ENCODE results near the gene SLC1A2. TPM values are rescaled to one million over a fixed set of nuclear protein-coding genes. Genes with fewer than 3 reads are reported as not detected.

The SLC1A2 gene
- total RNA-seq, 3 donors from 2014 or later = 0.32 to 23.7 (median 10.5) TPM

DNA sequence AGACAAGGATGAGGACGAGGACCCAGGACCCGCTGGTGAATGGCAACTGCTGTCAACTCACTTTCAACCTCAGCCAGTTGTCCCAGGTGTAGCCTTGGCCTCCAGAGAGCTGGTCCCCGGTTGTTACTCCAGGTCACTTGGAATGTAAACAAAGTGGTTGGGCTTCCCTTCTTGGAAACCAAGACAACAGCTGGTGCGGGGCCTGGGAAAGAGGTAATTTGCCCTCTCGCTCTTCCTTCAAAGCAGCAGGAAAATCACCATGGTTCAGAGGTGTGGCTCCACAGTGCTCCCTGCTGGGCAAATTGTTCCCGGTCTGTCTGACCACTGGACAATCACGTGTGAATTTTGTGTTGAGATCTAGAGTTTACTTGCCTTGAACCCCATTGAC lies 15.0 kb downstream of the SLC1A2 start:
- no peaks in the 10 kb centered on the region for H3K4me1 ChIP-seq
- no peaks in the 10 kb centered on the region for H3K36me3 ChIP-seq
- no peak for TF ChIP-seq POLR2A (IDR thresholded peaks at IDR 0.05)
- no peak for TF ChIP-seq POLR2AphosphoS5 (IDR thresholded peaks at IDR 0.05)
- TF ChIP-seq, protein P1, sequence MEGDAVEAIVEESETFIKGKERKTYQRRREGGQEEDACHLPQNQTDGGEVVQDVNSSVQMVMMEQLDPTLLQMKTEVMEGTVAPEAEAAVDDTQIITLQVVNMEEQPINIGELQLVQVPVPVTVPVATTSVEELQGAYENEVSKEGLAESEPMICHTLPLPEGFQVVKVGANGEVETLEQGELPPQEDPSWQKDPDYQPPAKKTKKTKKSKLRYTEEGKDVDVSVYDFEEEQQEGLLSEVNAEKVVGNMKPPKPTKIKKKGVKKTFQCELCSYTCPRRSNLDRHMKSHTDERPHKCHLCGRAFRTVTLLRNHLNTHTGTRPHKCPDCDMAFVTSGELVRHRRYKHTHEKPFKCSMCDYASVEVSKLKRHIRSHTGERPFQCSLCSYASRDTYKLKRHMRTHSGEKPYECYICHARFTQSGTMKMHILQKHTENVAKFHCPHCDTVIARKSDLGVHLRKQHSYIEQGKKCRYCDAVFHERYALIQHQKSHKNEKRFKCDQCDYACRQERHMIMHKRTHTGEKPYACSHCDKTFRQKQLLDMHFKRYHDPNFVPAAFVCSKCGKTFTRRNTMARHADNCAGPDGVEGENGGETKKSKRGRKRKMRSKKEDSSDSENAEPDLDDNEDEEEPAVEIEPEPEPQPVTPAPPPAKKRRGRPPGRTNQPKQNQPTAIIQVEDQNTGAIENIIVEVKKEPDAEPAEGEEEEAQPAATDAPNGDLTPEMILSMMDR (IDR thresholded peaks at IDR 0.05) = no peak
- intact Hi-C loops (cut with DNase I; ENCODE audit: low total_unique reads) = no loop called here
- H3K27ac ChIP-seq = no peak overlapping the region
- no peaks in the 10 kb centered on the region for H3K9me3 ChIP-seq
- H3K4me3 ChIP-seq = no peak overlapping the region
- H3K27me3 ChIP-seq = no peaks in the 10 kb centered on the region
- no peak for DNase-seq (ENCODE audit: low spot score in 2 of 2)

DNA sequence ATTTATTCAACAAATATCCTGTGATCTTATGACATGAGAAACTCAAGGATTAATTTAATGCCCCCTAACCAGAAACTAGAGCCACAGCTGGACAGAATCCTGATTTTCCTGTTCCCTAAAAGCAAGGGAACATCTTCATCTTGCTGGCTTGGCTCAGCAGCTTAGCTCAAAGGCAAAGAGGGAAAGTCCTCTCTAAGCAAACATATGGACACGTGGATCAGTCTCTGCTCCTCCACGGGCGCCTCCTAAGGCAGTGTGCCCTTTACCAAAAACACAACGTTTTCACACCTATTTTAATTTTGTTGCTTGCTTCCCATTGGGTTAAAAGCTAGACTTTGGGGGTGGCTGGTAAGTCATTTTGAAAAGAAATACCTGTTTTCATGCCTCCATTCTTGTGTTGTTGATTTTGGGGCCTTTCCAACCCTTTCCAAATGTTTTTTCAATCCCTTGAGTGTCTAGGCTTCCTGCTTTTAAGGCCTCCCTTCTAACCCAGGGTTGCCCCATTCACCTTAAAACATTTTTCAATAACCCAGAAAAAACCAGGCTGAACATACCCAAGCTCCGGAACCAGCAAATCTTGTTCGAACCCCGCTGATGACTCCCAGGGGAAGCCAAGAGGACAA lies 15.5 kb downstream of the SLC1A2 start:
- TF ChIP-seq, protein P1 (IDR thresholded peaks at IDR 0.05) = no peak
- TF ChIP-seq POLR2A (IDR thresholded peaks at IDR 0.05) = no peak
- TF ChIP-seq POLR2AphosphoS5 (IDR thresholded peaks at IDR 0.05) = no peak
- intact Hi-C loops (cut with DNase I; ENCODE audit: low total_unique reads) = no loop called here
- Histone ChIP-seq H3K27me3 (no peaks in the 10 kb centered on the region), H3K4me1 (no peaks in the 10 kb centered on the region), H3K27ac (no peak overlapping the region), H3K36me3 (no peaks in the 10 kb centered on the region), H3K9me3 (no peaks in the 10 kb centered on the region), H3K4me3 (no peak overlapping the region)
- DNase-seq (ENCODE audit: low spot score in 2 of 2) = no peak

DNA sequence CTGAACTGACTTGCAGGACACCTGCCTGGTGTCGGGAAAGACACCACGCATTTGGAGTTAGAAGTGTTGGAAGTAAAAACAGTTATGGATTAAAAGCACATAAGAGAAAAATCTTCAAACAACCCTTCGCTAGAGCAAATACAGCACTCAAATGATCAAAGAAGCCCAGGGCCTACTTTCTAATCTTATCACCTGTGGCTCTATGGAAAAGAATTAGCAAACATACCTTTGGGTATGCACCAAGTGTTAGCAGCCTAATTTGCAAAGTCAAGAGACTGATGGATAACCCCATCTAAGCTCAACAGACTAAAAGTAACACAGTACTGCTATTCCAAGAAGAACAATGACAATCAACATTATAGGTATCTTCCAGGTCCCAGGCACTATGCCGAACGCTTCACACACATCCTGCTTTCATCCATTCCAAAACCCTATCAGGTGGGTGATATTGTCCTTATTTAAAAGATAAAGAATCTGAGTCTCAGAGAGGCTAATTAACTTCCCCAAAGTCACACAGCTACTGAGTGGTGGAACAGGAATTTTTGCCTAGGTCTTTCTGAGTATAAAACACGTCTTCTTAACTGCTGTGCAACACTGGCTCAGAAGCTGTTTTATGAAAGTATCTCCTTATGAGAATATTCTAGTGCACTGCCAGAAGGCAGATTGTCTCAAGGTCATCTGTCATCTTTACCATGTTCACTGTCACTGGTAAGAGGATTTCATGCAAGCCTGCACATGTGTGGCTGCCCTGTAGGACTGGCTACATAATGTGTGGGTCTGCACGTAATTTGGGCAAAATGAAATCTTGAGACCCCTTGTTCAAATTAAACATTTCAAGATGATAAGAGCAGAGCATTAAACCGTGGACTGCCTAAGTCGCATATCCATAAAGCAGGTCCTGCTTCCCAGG lies 16.4 kb downstream of the SLC1A2 start:
- no peak overlapping the region for H3K27ac ChIP-seq
- intact Hi-C loops (cut with DNase I; ENCODE audit: low total_unique reads) = no loop called here
- H3K4me1 ChIP-seq = no peaks in the 10 kb centered on the region
- no peak for TF ChIP-seq POLR2AphosphoS5 (IDR thresholded peaks at IDR 0.05)
- no peak for TF ChIP-seq POLR2A (IDR thresholded peaks at IDR 0.05)
- TF ChIP-seq, protein P1 (IDR thresholded peaks at IDR 0.05) = no peak
- no peak overlapping the region for H3K4me3 ChIP-seq
- H3K27me3 ChIP-seq = no peaks in the 10 kb centered on the region
- no peaks in the 10 kb centered on the region for H3K36me3 ChIP-seq
- no peaks in the 10 kb centered on the region for H3K9me3 ChIP-seq
- no peak for DNase-seq (ENCODE audit: low spot score in 2 of 2)

DNA sequence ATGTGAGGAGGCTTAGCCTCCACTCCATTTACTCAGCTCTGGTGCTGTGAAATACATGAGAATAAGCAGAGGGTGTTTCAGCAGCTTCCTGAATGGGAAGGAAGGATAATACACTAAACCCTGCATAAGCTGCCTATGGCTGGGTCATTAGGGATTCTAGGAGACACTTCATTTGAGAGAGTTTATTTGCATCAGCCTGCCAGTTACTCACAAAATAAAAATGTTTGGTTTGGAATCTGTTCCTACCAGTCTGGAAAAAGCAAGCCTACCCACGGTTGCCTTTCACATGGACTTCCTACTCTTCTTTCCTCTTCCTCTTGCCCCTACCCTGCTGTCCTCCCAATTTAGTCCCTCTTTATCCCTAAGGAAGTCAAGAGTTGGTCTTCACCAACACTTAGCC lies 20.5 kb downstream of the SLC1A2 start:
- intact Hi-C loops (cut with DNase I; ENCODE audit: low total_unique reads) = no loop called here
- Histone ChIP-seq H3K27ac (no peak overlapping the region), H3K4me1 (no peaks in the 10 kb centered on the region), H3K27me3 (no peaks in the 10 kb centered on the region), H3K36me3 (no peaks in the 10 kb centered on the region), H3K4me3 (no peak overlapping the region), H3K9me3 (no peaks in the 10 kb centered on the region)
- no peak for TF ChIP-seq POLR2A (IDR thresholded peaks at IDR 0.05)
- TF ChIP-seq, protein P1 (IDR thresholded peaks at IDR 0.05) = no peak
- no peak for TF ChIP-seq POLR2AphosphoS5 (IDR thresholded peaks at IDR 0.05)
- no peak for DNase-seq (ENCODE audit: low spot score in 2 of 2)

DNA sequence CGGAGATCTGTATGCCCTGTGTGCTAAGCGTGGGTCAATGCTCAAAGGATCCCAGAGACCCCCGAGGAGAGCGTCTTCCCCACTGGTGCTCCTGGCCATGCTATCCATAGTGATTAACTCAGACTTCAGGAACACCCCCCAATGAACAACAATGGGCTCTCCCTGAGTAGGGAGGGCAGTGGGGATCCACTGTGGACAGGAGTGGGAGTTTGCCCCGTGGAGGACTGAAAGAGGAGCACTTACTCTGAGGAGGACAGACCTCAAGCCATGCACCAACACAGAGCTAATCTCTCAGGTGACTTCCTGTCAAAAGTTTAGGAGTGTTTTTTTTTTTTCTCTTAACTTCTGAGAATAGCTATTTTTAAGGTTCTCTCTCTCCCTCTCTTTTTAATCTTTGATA lies 24.4 kb downstream of the SLC1A2 start:
- Histone ChIP-seq H3K4me1 (peaks cover 4 to 12% of the 10 kb centered on the region in 2 donors), H3K9me3 (no peaks in the 10 kb centered on the region), H3K27ac (no peak overlapping the region), H3K36me3 (no peaks in the 10 kb centered on the region), H3K27me3 (no peaks in the 10 kb centered on the region), H3K4me3 (no peak overlapping the region)
- no peak for DNase-seq (ENCODE audit: low spot score in 2 of 2)
- intact Hi-C loops (cut with DNase I; ENCODE audit: low total_unique reads) = no loop called here
- TF ChIP-seq POLR2A (IDR thresholded peaks at IDR 0.05) (no peak), POLR2AphosphoS5 (IDR thresholded peaks at IDR 0.05) (no peak)
- TF ChIP-seq, protein P1 (IDR thresholded peaks at IDR 0.05) = no peak

All from breast epithelium (tissue), 4 donors.